Mesendoderm (in vitro differentiated cells): Measurements from ENCODE around the gene ARHGEF6.

Source experiments
- DNase-seq: peaks from one replicate; pipeline ENCODE4 v3.0.0; 2013
- H2AK5ac ChIP-seq: 2 replicates; pipeline ENCODE4 v1.6.1; 2013; ENCODE audit warnings: low read length, inconsistent platforms
- H2BK120ac ChIP-seq: 2 replicates; pipeline ENCODE4 v1.6.1; 2013; ENCODE audit warnings: low read depth, mild to moderate bottlenecking, low read length, moderate library complexity, mixed read lengths
- H2BK15ac ChIP-seq: replicated peaks from 2 replicates; pipeline ENCODE4 v1.6.1; 2013; ENCODE audit warnings: low read depth, mild to moderate bottlenecking, moderate library complexity
- H2BK5ac ChIP-seq: 2 replicates; pipeline ENCODE4 v1.6.1; 2013; ENCODE audit warnings: low read length, inconsistent platforms
- H3K18ac ChIP-seq: 2 replicates; pipeline ENCODE4 v1.6.1; 2013; ENCODE audit warnings: mild to moderate bottlenecking, low read length, mixed read lengths
- H3K23ac ChIP-seq: one replicate; pipeline ENCODE4 v1.6.1; 2013; ENCODE audit warnings: low read length
- H3K27ac ChIP-seq: 2 replicates; pipeline ENCODE4 v1.5.1; 2013; ENCODE audit warnings: low read depth, mild to moderate bottlenecking, inconsistent platforms, low read length, moderate library complexity
- H3K27me3 ChIP-seq: 2 replicates; pipeline ENCODE4 v1.6.1; 2013; ENCODE audit warnings: low read length, control low read depth, mild to moderate bottlenecking, inconsistent platforms; ENCODE audit not compliant: insufficient read depth, poor library complexity
- H3K36me3 ChIP-seq: 2 replicates; pipeline ENCODE4 v1.6.1; 2013; ENCODE audit warnings: low read length, inconsistent platforms; ENCODE audit not compliant: control insufficient read depth, insufficient read depth
- H3K4ac ChIP-seq: one replicate; pipeline ENCODE4 v1.6.1; 2013; ENCODE audit warnings: low read depth, mild to moderate bottlenecking, low read length, moderate library complexity
- H3K4me1 ChIP-seq: 2 replicates; pipeline ENCODE4 v1.6.1; 2013; ENCODE audit warnings: low read depth, low read length, inconsistent platforms; ENCODE audit not compliant: control insufficient read depth
- H3K4me2 ChIP-seq: 2 replicates; pipeline ENCODE4 v1.6.1; 2013; ENCODE audit warnings: low read length
- H3K4me3 ChIP-seq: 2 replicates; pipeline ENCODE4 v1.5.1; 2013; ENCODE audit warnings: mild to moderate bottlenecking, low read length
- H3K56ac ChIP-seq: one replicate; pipeline ENCODE4 v1.6.1; 2013; ENCODE audit warnings: low read length
- H3K79me1 ChIP-seq: 2 replicates; pipeline ENCODE4 v1.6.1; 2013; ENCODE audit warnings: low read length, inconsistent platforms
- H3K79me2 ChIP-seq: 2 replicates; pipeline ENCODE4 v1.6.1; 2013; ENCODE audit warnings: mild to moderate bottlenecking, low read length; ENCODE audit not compliant: control insufficient read depth, insufficient read depth
- H3K9ac ChIP-seq: 2 replicates; pipeline ENCODE4 v1.6.1; 2013; ENCODE audit warnings: low read length, inconsistent platforms
- H4K5ac ChIP-seq: one replicate; pipeline ENCODE4 v1.6.1; 2013; ENCODE audit warnings: low read length
- H4K8ac ChIP-seq: one replicate; pipeline ENCODE4 v1.6.1; 2013; ENCODE audit warnings: low read depth, mild to moderate bottlenecking, control low read depth, low read length, moderate library complexity
- WGBS: extraction: QIAGEN DNeasy Blood & Tissue Kit; methylation state at CpG from one replicate; pipeline ENCODE4 v1.1.7; 2013; ENCODE audit warnings: low lambda C conversion rate, missing lambda C conversion rate; ENCODE audit not compliant: insufficient coverage; ENCODE audit errors: extremely low coverage; 5-methylcytosine and 5-hydroxymethylcytosine counted together

ARHGEF6 gene

DNA sequence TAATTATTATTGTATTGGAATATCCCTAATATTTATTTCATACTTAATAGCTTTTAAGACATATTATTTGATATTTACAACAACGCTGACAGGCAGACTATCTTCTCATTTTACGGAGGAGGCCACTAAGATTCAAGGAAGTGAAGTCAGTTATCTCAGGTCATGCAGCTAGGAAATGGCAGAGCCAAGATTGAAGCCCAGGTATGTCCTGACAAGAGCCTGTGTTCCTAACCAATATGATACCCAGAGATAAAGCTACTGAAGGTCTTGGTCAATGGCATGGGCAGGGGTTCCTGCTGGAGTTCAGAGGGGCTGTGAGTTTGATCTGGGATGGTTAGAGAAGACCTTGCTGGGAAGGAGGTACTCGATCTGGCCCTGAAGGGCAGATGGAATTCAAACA is 47.1 kb downstream of the ARHGEF6 start:
- Histone ChIP-seq H2AK5ac (no peak overlapping the region), H3K79me1 (no peaks in the 10 kb centered on the region), H2BK15ac (no peak overlapping the region), H3K18ac (no peak overlapping the region), H3K23ac (no peak overlapping the region), H4K5ac (no peak overlapping the region), H3K79me2 (no peaks in the 10 kb centered on the region), H3K27ac (no peak overlapping the region), H3K27me3 (no peaks in the 10 kb centered on the region), H4K8ac (no peak overlapping the region), H3K4me1 (no peaks in the 10 kb centered on the region), H3K4ac (no peak overlapping the region), H3K4me3 (no peak overlapping the region), H3K4me2 (no peak overlapping the region), H3K56ac (no peak overlapping the region), H3K9ac (no peak overlapping the region), H3K36me3 (no peaks in the 10 kb centered on the region), H2BK5ac (no peak overlapping the region), H2BK120ac (no peak overlapping the region)
- no CpG with 5 or more reads among the region's 3 CpGs for WGBS
- DNase-seq, result no peak

- Histone ChIP-seq H3K4me3 (no peak overlapping the region), H2BK120ac (no peak overlapping the region), H3K18ac (no peak overlapping the region), H3K27me3 (no peaks in the 10 kb centered on the region), H3K36me3 (no peaks in the 10 kb centered on the region), H4K5ac (no peak overlapping the region), H3K79me1 (no peaks in the 10 kb centered on the region), H2BK5ac (no peak overlapping the region), H3K4me2 (no peak overlapping the region), H2AK5ac (no peak overlapping the region), H3K4me1 (no peaks in the 10 kb centered on the region), H3K9ac (no peak overlapping the region), H3K4ac (no peak overlapping the region), H3K79me2 (no peaks in the 10 kb centered on the region), H3K27ac (no peak overlapping the region), H2BK15ac (no peak overlapping the region), H3K56ac (no peak overlapping the region), H4K8ac (no peak overlapping the region), H3K23ac (no peak overlapping the region)
- no CpG with 5 or more reads among the region's 3 CpGs for WGBS
- DNase-seq, result no peak
Observed at GRCh38 chrX:136731798-136732197, 48.9 kb downstream of the ARHGEF6 start.

DNA sequence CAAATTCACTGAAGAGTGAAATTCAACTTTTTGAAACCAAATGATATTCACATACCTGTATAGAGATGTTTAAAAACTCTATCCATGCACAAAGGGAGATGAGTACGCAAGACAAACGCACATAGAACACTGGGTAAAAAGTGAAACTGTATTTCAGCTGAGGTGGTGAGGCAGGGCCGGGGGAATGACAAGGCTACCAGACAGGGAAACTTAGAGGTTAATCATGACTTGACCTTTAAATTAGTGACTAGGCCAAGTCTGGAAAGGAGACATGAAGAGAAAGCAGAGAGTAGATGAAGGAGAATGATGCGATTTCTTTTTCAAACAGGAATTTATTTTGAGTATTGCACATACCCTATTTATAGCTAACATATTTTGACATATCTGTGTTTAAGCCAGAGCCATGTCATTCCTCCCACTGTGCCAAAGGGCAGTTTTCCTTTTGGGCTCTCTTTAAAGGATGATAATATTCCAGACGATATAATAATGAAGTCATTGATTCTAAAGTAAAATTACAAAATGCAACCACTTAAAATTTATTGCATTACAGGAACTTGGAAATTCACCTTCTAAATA is 49.4 kb downstream of the ARHGEF6 start:
- Histone ChIP-seq H3K23ac (no peak overlapping the region), H2BK5ac (no peak overlapping the region), H3K4ac (no peak overlapping the region), H3K79me2 (no peaks in the 10 kb centered on the region), H3K18ac (no peak overlapping the region), H3K4me1 (no peaks in the 10 kb centered on the region), H3K9ac (no peak overlapping the region), H2AK5ac (no peak overlapping the region), H3K56ac (no peak overlapping the region), H2BK120ac (no peak overlapping the region), H2BK15ac (no peak overlapping the region), H3K27me3 (no peaks in the 10 kb centered on the region), H3K79me1 (no peaks in the 10 kb centered on the region), H3K4me2 (no peak overlapping the region), H3K36me3 (no peaks in the 10 kb centered on the region), H3K27ac (no peak overlapping the region), H4K5ac (no peak overlapping the region), H4K8ac (no peak overlapping the region), H3K4me3 (no peak overlapping the region)
- no peak for DNase-seq
- no CpG with 5 or more reads among the region's 5 CpGs for WGBS

DNA sequence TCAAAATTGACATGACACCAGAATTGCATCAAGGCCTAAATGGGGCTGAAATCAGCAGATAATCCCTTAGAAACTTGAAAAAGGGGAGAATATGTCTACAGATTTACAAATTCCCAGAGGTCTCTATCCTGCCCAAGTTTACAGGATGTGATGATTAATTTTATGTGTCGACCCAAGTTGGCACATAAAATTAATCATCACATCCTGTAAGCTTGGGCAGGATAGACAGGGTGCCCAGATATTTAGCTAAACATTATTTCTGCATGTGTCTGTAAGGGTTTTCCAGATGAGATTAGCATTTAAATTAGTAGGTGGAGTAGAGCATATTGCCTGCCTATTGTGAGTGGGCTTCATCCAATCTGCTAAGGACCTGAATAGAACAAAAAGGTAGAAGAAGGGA is 52.3 kb downstream of the ARHGEF6 start:
- no peak overlapping the region for H3K56ac ChIP-seq
- H3K27me3 ChIP-seq, result no peaks in the 10 kb centered on the region
- no peak overlapping the region for H3K4ac ChIP-seq
- H4K8ac ChIP-seq, result no peak overlapping the region
- H3K27ac ChIP-seq, result no peak overlapping the region
- H3K18ac ChIP-seq, result no peak overlapping the region
- no peaks in the 10 kb centered on the region for H3K79me1 ChIP-seq
- H3K4me3 ChIP-seq, result no peak overlapping the region
- no peak overlapping the region for H3K9ac ChIP-seq
- H2BK120ac ChIP-seq, result no peak overlapping the region
- no peak for DNase-seq
- no peak overlapping the region for H2BK15ac ChIP-seq
- no peaks in the 10 kb centered on the region for H3K79me2 ChIP-seq
- H2BK5ac ChIP-seq, result no peak overlapping the region
- no peaks in the 10 kb centered on the region for H3K4me1 ChIP-seq
- H2AK5ac ChIP-seq, result no peak overlapping the region
- H3K4me2 ChIP-seq, result no peak overlapping the region
- no peaks in the 10 kb centered on the region for H3K36me3 ChIP-seq
- no peak overlapping the region for H3K23ac ChIP-seq
- WGBS, result no CpG with 5 or more reads among the region's 1 CpG
- H4K5ac ChIP-seq, result no peak overlapping the region

DNA sequence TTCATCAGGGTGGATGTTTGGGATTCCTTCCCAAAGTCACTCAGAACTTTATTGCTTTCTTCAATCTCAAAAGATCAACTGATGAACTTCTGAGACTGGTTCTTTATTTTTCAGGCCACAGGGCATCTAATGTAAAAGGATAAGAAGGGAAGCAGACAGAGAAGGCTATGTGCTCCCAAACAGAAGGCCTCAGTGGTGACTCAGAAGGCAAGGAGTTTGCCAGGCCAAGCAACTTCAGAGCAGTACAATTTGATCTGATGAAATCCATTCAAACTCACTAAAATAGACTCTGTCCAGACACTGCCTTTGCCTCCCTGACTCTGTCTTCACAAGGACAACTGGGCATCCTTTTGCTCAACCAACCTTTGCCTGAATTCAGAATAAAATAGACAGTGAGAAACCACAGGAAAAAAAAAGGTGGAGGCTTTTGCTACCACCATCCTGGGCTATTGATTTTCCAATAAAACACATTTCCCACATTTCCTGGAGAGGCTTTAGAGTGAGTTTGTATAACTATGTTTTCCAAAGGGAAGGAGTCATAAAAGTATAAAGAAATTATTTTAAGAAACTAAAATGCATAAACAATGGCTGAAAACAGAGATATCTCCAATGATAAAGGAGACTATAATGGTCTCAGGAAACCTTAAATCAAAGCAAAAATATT is 55.2 kb downstream of the ARHGEF6 start:
- Histone ChIP-seq H2BK120ac (no peak overlapping the region), H2BK15ac (no peak overlapping the region), H3K56ac (no peak overlapping the region), H3K23ac (no peak overlapping the region), H3K36me3 (no peaks in the 10 kb centered on the region), H3K4me1 (no peaks in the 10 kb centered on the region), H3K4me3 (no peak overlapping the region), H2BK5ac (no peak overlapping the region), H3K79me2 (no peaks in the 10 kb centered on the region), H3K18ac (no peak overlapping the region), H3K9ac (no peak overlapping the region), H2AK5ac (no peak overlapping the region), H3K4me2 (no peak overlapping the region), H3K4ac (no peak overlapping the region), H4K5ac (no peak overlapping the region), H4K8ac (no peak overlapping the region), H3K27ac (no peak overlapping the region), H3K79me1 (no peaks in the 10 kb centered on the region), H3K27me3 (no peaks in the 10 kb centered on the region)
- DNase-seq, result no peak

- Histone ChIP-seq H3K27me3 (no peaks in the 10 kb centered on the region), H2BK5ac (no peak overlapping the region), H3K9ac (no peak overlapping the region), H3K23ac (no peak overlapping the region), H3K27ac (no peak overlapping the region), H3K18ac (no peak overlapping the region), H3K79me2 (no peaks in the 10 kb centered on the region), H2AK5ac (no peak overlapping the region), H3K56ac (no peak overlapping the region), H2BK15ac (no peak overlapping the region), H3K4ac (no peak overlapping the region), H4K8ac (no peak overlapping the region), H4K5ac (no peak overlapping the region), H2BK120ac (no peak overlapping the region), H3K4me2 (no peak overlapping the region), H3K79me1 (no peaks in the 10 kb centered on the region), H3K36me3 (no peaks in the 10 kb centered on the region), H3K4me1 (no peaks in the 10 kb centered on the region), H3K4me3 (no peak overlapping the region)
- DNase-seq, result no peak
- WGBS, result no CpG with 5 or more reads among the region's 2 CpGs
Observed at GRCh38 chrX:136718091-136718490, 62.6 kb downstream of the ARHGEF6 start.
